Adipocyte (in vitro differentiated cells): ENCODE measurements around the gene LSR.

ENCODE experiments used
- DNase-seq: peaks from one replicate; pipeline ENCODE4 v3.0.0-alpha.2; 2015; ENCODE audit warnings: low read depth
- H3K27me3 ChIP-seq: replicated peaks from 2 replicates; pipeline ENCODE4 v1.7.0; 2013; ENCODE audit warnings: mild to moderate bottlenecking, low read length, moderate library complexity; ENCODE audit not compliant: control insufficient read depth, insufficient read depth
- H3K36me3 ChIP-seq: 2 replicates; pipeline ENCODE4 v1.7.0; 2013; ENCODE audit warnings: low read length, mild to moderate bottlenecking, moderate library complexity; ENCODE audit not compliant: control insufficient read depth, insufficient read depth, severe bottlenecking
- H3K4me1 ChIP-seq: 2 replicates; pipeline ENCODE4 v1.7.0; 2013; ENCODE audit warnings: mild to moderate bottlenecking, low read length, moderate library complexity; ENCODE audit not compliant: control insufficient read depth, insufficient read depth
- H3K4me3 ChIP-seq: 2 replicates; pipeline ENCODE4 v1.7.0; 2013; ENCODE audit warnings: mild to moderate bottlenecking, low read length, moderate library complexity
- H3K9ac ChIP-seq: 2 replicates; pipeline ENCODE4 v1.7.0; 2013; ENCODE audit warnings: mild to moderate bottlenecking, low read length, moderate library complexity
- H3K9me3 ChIP-seq: 2 replicates; pipeline ENCODE4 v1.7.0; 2013; ENCODE audit warnings: mild to moderate bottlenecking, low read length, moderate library complexity; ENCODE audit not compliant: control insufficient read depth

Gene LSR

GRCh38 chr19:35272954-35273649 is 24.3 kb downstream of the LSR start:
- no peaks in the 10 kb centered on the region for H3K9me3 ChIP-seq
- H3K4me1 ChIP-seq: no peaks in the 10 kb centered on the region
- peaks cover 52% of the 10 kb centered on the region for H3K36me3 ChIP-seq
- DNase-seq: no peak
- H3K9ac ChIP-seq: no peak overlapping the region
- H3K4me3 ChIP-seq: no peak overlapping the region
- H3K27me3 ChIP-seq: no peaks in the 10 kb centered on the region

DNA sequence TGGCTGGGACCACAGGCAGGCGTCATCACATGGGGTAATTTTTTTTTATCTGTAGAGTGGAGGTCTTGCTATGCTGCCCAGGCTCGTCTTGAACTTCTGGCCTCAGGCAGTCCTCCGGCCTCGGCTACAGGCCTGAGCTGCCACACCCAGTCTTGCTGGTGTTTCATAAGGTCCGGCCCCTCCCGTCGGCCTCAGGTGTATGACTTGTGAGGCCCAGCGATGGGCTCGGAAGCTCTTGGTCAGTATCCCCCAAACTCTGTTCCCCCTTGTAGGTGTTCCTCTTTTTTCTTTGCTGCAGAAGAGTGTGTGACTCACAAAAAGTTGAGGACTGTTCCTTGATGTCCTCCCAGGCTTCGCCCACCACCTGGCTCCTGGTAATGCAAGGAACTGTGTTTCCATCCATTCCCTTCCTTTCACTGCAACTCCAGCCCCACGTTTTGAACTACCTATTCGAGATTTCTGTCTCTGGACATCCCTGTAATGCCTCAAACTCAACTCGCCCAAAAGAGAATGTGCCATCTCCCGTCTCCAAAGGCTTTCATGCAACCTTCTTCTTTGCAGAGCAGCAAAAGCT is 25.0 kb downstream of the LSR start:
- Histone ChIP-seq H3K9me3 (no peaks in the 10 kb centered on the region), H3K27me3 (no peaks in the 10 kb centered on the region), H3K4me3 (no peak overlapping the region), H3K9ac (no peak overlapping the region), H3K4me1 (no peaks in the 10 kb centered on the region), H3K36me3 (peaks cover 54% of the 10 kb centered on the region)
- no peak for DNase-seq

DNA sequence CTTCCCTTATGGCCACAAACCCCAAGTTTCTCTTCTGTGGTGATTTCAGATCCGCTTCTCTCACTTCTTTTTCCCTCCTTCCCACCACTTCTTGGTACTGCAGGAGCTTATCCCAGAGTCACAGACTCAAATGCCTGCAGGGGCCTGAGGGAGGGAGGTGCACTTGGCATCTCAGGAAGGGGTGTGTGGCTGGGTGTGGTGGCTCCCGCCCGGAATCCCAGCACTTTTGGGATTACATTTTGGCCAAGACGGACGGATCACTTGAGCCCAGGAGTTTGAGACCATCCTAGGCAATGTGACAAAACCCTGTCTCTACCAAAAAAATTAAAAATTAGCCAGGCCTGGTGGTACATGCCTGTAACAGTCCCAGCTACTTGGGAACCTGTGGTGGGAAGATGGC is 25.5 kb downstream of the LSR start:
- Histone ChIP-seq H3K9me3 (no peaks in the 10 kb centered on the region), H3K36me3 (peaks cover 60% of the 10 kb centered on the region), H3K9ac (no peak overlapping the region), H3K27me3 (no peaks in the 10 kb centered on the region), H3K4me3 (no peak overlapping the region), H3K4me1 (no peaks in the 10 kb centered on the region)
- DNase-seq: no peak

GRCh38 chr19:35276706-35277281 is 28.0 kb downstream of the LSR start:
- Histone ChIP-seq H3K27me3 (no peaks in the 10 kb centered on the region), H3K9ac (no peak overlapping the region), H3K9me3 (no peaks in the 10 kb centered on the region), H3K4me3 (no peak overlapping the region), H3K36me3 (peaks cover 45% of the 10 kb centered on the region), H3K4me1 (peaks cover 20% of the 10 kb centered on the region)
- no peak for DNase-seq

- Histone ChIP-seq H3K4me3 (no peak overlapping the region), H3K9ac (no peak overlapping the region), H3K36me3 (peaks cover 35% of the 10 kb centered on the region), H3K27me3 (peaks cover 16% of the 10 kb centered on the region), H3K4me1 (peaks cover 20% of the 10 kb centered on the region), H3K9me3 (no peaks in the 10 kb centered on the region)
- no peak for DNase-seq
Measured at GRCh38 chr19:35278578-35279284, 29.9 kb downstream of the LSR start.

GRCh38 chr19:35279374-35279773 is 30.6 kb downstream of the LSR start:
- Histone ChIP-seq H3K9ac (no peak overlapping the region), H3K4me3 (no peak overlapping the region), H3K4me1 (peaks cover 22% of the 10 kb centered on the region), H3K9me3 (no peaks in the 10 kb centered on the region), H3K27me3 (peaks cover 16% of the 10 kb centered on the region), H3K36me3 (peaks cover 29% of the 10 kb centered on the region)
- no peak for DNase-seq

DNA sequence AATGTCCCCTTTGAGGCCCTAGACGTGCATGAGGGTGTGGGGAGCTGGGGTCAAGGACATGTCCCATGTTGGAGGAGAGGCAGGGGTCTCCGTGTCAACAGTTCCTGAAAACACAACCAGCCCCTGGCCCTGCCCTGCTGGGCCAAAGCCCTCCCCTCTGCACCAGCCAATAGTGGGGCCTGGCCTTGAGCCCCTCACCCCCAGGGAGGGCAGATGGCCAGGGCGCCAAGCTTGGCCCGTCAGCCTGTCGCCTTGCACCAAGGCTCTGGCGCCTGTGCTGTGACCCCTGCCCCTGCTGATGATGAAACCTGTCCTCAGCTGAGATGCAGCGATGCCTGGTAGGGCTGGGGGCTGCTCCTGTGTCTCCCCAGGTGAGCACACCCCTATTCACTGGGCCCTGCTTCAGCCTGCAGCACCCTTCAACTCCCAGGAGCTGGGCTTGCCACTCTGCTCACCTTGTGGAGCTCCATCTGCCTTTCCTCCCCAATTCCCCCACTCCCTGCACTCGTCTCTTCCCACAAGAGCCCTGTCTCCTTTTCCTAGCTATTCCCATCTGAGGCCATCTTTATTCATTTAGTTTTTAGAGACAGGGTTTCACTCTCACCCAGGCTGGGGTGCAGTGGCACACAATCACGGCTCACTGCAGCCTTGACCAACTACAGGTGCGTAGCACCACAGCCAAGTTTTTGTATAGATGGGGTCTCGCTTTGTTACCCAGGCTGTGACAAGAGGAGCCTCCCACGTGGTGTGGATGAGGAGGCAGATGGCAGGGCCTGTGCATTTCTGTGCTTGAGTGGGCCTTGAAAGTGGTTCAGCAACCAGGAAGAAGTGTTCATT is 31.4 kb downstream of the LSR start:
- Histone ChIP-seq H3K36me3 (peaks cover 24% of the 10 kb centered on the region), H3K4me1 (peaks cover 29% of the 10 kb centered on the region), H3K4me3 (no peak overlapping the region), H3K9me3 (no peaks in the 10 kb centered on the region), H3K27me3 (peaks cover 16% of the 10 kb centered on the region), H3K9ac (no peak overlapping the region)
- DNase-seq: no peak

DNA sequence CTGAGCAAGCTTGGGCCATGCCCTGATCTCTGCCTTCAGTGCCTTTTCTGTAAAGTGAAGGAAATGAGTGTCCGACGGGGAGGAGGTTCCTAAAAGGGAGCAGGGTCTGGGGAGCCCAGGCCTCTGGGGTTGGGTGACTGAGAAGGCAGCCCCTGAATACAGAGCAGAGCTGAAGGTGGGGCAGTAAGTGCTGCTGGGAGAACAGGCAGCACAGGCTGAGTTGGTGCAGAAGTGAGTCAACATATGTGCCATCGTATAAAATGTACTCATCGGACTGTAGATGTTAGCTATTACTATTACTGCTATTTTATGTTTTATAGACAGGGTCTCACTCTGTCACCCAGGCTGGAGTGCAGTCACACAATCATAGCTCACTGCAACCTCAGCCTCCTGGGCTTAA is 32.5 kb downstream of the LSR start:
- peaks cover 32% of the 10 kb centered on the region for H3K4me1 ChIP-seq
- DNase-seq: no peak
- peaks cover 14% of the 10 kb centered on the region for H3K36me3 ChIP-seq
- no peak overlapping the region for H3K4me3 ChIP-seq
- H3K9ac ChIP-seq: no peak overlapping the region
- no peaks in the 10 kb centered on the region for H3K9me3 ChIP-seq
- peaks cover 16% of the 10 kb centered on the region for H3K27me3 ChIP-seq

- no peak for DNase-seq
- H3K4me3 ChIP-seq: no peak overlapping the region
- H3K27me3 ChIP-seq: peaks cover 22% of the 10 kb centered on the region
- H3K4me1 ChIP-seq: peaks cover 31% of the 10 kb centered on the region
- no peaks in the 10 kb centered on the region for H3K9me3 ChIP-seq
- H3K9ac ChIP-seq: peak overlapping the region; percentile 26
- H3K36me3 ChIP-seq: peaks cover under 1% of the 10 kb centered on the region
Measured at GRCh38 chr19:35284153-35285094, 35.6 kb downstream of the LSR start.

GRCh38 chr19:35285095-35285449 is 36.3 kb downstream of the LSR start:
- H3K27me3 ChIP-seq: peaks cover 22% of the 10 kb centered on the region
- H3K9me3 ChIP-seq: no peaks in the 10 kb centered on the region
- H3K36me3 ChIP-seq: no peaks in the 10 kb centered on the region
- H3K4me3 ChIP-seq: no peak overlapping the region
- H3K4me1 ChIP-seq: peaks cover 25% of the 10 kb centered on the region
- H3K9ac ChIP-seq: peak overlapping the region; percentile 26
- no peak for DNase-seq
